Liver (tissue), 9 donors: Measurements from ENCODE around the gene TRIM3. TPM values are rescaled to one million over a fixed set of nuclear protein-coding genes. Genes with fewer than 3 reads are reported as not detected.
A peak's percentile ranks its signal among the peaks of the same experiment; 100 is the strongest.

Experiments used
- DNase-seq: peaks from one replicate; pipeline ENCODE4 v3.0.0-alpha.2; 2017; ENCODE audit warnings: low spot score
- H3K27ac ChIP-seq, 2 donors: one replicate each; pipeline ENCODE4 v1.7.0; 2013; ENCODE audit warnings: inconsistent platforms in 2 of 2, low read length in 2 of 2, control low read depth in 1 of 2, low read depth in 1 of 2, mild to moderate bottlenecking in 1 of 2
- H3K27me3 ChIP-seq, 4 donors: one replicate each; pipeline versions ENCODE4 v1.6.1 to v1.7.0; 2013; ENCODE audit warnings: low read length in 3 of 4, inconsistent platforms in 1 of 4, mild to moderate bottlenecking in 1 of 4, moderate library complexity in 1 of 4; ENCODE audit not compliant: control insufficient read depth in 4 of 4, insufficient read depth in 4 of 4
- H3K36me3 ChIP-seq, 4 donors: one replicate each; pipeline versions ENCODE4 v1.6.1 to v1.7.0; 2013; ENCODE audit warnings: low read length in 3 of 4, mild to moderate bottlenecking in 3 of 4, low read depth in 1 of 4, moderate library complexity in 1 of 4; ENCODE audit not compliant: control insufficient read depth in 4 of 4, insufficient read depth in 3 of 4
- H3K4me1 ChIP-seq, 4 donors: one replicate each; pipeline versions ENCODE4 v1.6.1 to v1.7.0; 2013; ENCODE audit warnings: low read length in 3 of 4, mild to moderate bottlenecking in 3 of 4, moderate library complexity in 1 of 4; ENCODE audit not compliant: control insufficient read depth in 4 of 4, insufficient read depth in 4 of 4
- H3K4me3 ChIP-seq, 3 donors: one replicate each; pipeline versions ENCODE4 v1.6.1 to v1.7.0; 2013; ENCODE audit warnings: low read length in 3 of 3, control low read depth in 1 of 3, low read depth in 1 of 3, mild to moderate bottlenecking in 1 of 3
- H3K9ac ChIP-seq, 2 donors: one replicate each; pipeline ENCODE4 v1.7.0; 2013; ENCODE audit warnings: low read length in 2 of 2, mild to moderate bottlenecking in 2 of 2, moderate library complexity in 2 of 2, control low read depth in 1 of 2, low read depth in 1 of 2
- H3K9me3 ChIP-seq, 4 donors: one replicate each; pipeline versions ENCODE4 v1.6.1 to v1.7.0; 2013; ENCODE audit warnings: low read length in 3 of 4; ENCODE audit not compliant: control insufficient read depth in 4 of 4
- ATF3 ChIP-seq: IDR thresholded peaks from 2 replicates; pipeline ENCODE4 v1.6.1; 2016; ENCODE audit warnings: antibody characterized with exemption
- CTCF ChIP-seq: fragments of 150-350 bp; IDR thresholded peaks from 2 replicates; pipeline ENCODE4 v1.5.1; 2017; ENCODE audit warnings: improper control_type of control experiment, low read depth, low read length; ENCODE audit not compliant: missing input control
- EGR1 ChIP-seq, 2 donors: IDR thresholded peaks; 2 replicates each; pipeline ENCODE4 v1.6.1; 2016 to 2018; ENCODE audit warnings: antibody characterized with exemption in 2 of 2, low read depth in 2 of 2
- FOXA1 ChIP-seq: IDR thresholded peaks from 2 replicates; pipeline ENCODE4 v1.6.1; 2016; ENCODE audit warnings: antibody characterized with exemption
- HNF4A ChIP-seq, 2 donors: conservative IDR thresholded peaks; 2 replicates each; pipeline ENCODE4 v1.6.1; 2016; ENCODE audit warnings: antibody characterized with exemption in 2 of 2, mild to moderate bottlenecking in 2 of 2
- NR2F2 ChIP-seq: IDR thresholded peaks from 2 replicates; pipeline ENCODE4 v1.6.1; 2016; ENCODE audit warnings: antibody characterized with exemption
- RAD21 ChIP-seq, 2 donors: IDR thresholded peaks; 2 replicates each; pipeline ENCODE4 v1.6.1; 2016; ENCODE audit warnings: antibody characterized with exemption in 2 of 2, mild to moderate bottlenecking in 2 of 2
- TAF1 ChIP-seq: conservative IDR thresholded peaks from 2 replicates; pipeline ENCODE4 v1.6.1; 2016; ENCODE audit warnings: antibody characterized with exemption, mild to moderate bottlenecking
- YY1 ChIP-seq: IDR thresholded peaks from 2 replicates; pipeline ENCODE4 v1.6.1; 2016; ENCODE audit warnings: antibody characterized with exemption, mild to moderate bottlenecking
- WGBS: extraction: QIAGEN DNeasy Blood & Tissue Kit; methylation state at CpG from one replicate; pipeline ENCODE4 v1.1.7; 2013; 5-methylcytosine and 5-hydroxymethylcytosine counted together
- polyA plus RNA-seq, 2 donors: library from polyadenylated mRNA; stranded (reverse) in 1 of 2; unstranded in 1 of 2; fragments of 200-250 nt in 1 of 2; fragments of >200 nt in 1 of 2; fragmentation: Nextera tagmentation in 1 of 2; extraction: Ambion mirVana in 1 of 2; gene quantifications; one replicate each; pipeline versions ENCODE4 v1.2.1 to v1.2.3, GENCODE V29; 2013 to 2015
- total RNA-seq, 2 donors: library from RNA; depleted of rRNA; stranded (reverse); fragments of >200 nt; gene quantifications; one replicate each; pipeline ENCODE4 v1.2.3, GENCODE V29; 2014
- TF ChIP-seq, protein P1 (sequence below): IDR thresholded peaks from 2 replicates; pipeline ENCODE4 v1.6.1; 2016; ENCODE audit warnings: antibody characterized with exemption
- TF ChIP-seq, protein P2 (sequence below): IDR thresholded peaks from 2 replicates; pipeline ENCODE4 v1.6.1; 2016; ENCODE audit warnings: antibody characterized with exemption
- donor health status: healthy.
- donor health status: healthy.
- donor health status: healthy.
- donor health status: healthy.
- donor health status: healthy.

TRIM3 gene
- total and polyA plus RNA-seq, 4 donors, result 5.2 to 12.7 (median 9.1) TPM

DNA sequence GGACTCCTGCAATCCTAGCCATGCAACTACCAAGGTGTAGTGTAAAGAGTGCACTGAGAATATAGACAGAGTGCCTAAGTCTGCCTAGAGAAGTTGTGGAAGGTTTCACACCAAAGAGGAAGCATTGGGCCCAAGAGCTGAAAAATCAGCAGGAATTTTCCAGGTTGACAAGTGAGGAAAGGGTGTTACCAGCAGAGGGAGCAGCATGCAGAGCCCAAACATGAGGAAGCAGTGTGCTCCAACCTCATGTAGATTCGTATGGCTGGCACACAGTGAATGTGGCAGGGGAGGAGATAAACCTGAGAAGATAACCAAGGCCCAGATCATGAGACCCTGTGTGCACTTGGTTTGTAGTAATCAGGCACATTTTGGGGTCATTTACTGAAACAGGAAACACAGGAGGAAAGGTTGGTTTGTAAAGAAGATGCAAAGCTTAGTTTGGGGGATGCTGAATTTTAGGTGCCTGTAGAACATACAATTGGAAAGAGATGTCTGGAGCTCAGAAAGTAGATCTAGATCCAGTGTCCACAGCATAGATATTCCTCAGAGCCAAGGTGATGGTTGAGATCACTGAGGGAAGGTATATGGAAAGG, 34.7 kb downstream of the TRIM3 start:
- Histone ChIP-seq H3K9me3 (no peaks in the 10 kb centered on the region), H3K9ac (peak overlapping the region; percentile 79 to 80), H3K27ac (peak overlapping the region; percentile 52 to 83), H3K4me3 (peak overlapping the region; percentile 66 to 98 (median 97)), H3K27me3 (no peaks in the 10 kb centered on the region), H3K4me1 (peaks cover 2 to 57% (median 36%) of the 10 kb centered on the region in 4 donors), H3K36me3 (peaks cover 3 to 32% (median 21%) of the 10 kb centered on the region in 4 donors)
- DNase-seq, result peak; percentile 56
- 0% methylated on average over 1 of the region's 1 CpG for WGBS
- TF ChIP-seq, protein P1, sequence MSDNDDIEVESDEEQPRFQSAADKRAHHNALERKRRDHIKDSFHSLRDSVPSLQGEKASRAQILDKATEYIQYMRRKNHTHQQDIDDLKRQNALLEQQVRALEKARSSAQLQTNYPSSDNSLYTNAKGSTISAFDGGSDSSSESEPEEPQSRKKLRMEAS, result peak; percentile 50
- peak; percentile 73 to 84 for TF ChIP-seq RAD21 (IDR thresholded peaks at IDR 0.05)
- TF ChIP-seq, protein P2, sequence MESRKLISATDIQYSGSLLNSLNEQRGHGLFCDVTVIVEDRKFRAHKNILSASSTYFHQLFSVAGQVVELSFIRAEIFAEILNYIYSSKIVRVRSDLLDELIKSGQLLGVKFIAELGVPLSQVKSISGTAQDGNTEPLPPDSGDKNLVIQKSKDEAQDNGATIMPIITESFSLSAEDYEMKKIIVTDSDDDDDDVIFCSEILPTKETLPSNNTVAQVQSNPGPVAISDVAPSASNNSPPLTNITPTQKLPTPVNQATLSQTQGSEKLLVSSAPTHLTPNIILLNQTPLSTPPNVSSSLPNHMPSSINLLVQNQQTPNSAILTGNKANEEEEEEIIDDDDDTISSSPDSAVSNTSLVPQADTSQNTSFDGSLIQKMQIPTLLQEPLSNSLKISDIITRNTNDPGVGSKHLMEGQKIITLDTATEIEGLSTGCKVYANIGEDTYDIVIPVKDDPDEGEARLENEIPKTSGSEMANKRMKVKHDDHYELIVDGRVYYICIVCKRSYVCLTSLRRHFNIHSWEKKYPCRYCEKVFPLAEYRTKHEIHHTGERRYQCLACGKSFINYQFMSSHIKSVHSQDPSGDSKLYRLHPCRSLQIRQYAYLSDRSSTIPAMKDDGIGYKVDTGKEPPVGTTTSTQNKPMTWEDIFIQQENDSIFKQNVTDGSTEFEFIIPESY, result no peak
- TF ChIP-seq ATF3, result no peak
- no peak for TF ChIP-seq FOXA1
- no peak for TF ChIP-seq TAF1
- TF ChIP-seq HNF4A (conservative IDR thresholded peaks at IDR 0.05), result no peak
- TF ChIP-seq EGR1 (IDR thresholded peaks at IDR 0.05; ENCODE audit: low read depth in 2 of 2), result no peak
- peak; percentile 51 for TF ChIP-seq CTCF

DNA sequence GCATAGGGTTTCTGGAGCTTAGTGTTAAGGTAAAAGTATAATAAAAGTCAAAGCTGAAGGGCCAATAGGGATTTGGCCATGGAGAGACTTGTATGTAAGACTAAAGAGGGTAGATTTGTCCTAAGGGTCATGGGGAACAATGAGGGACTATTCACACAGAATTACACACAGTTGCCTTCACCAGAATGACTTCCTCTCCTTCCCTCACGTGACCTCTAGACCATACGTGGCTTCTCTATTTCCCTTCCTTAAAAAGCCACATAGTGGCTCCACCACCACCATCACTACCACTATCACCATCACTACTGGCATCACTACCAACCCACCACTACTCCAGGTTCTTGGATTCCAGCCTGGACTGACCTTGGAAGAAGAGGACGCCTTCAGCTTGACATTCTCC, 35.7 kb downstream of the TRIM3 start:
- Histone ChIP-seq H3K27ac (no peak overlapping the region), H3K9ac (no peak overlapping the region), H3K9me3 (no peaks in the 10 kb centered on the region), H3K4me3 (peak overlapping the region; percentile 66 to 98 (median 97)), H3K27me3 (no peaks in the 10 kb centered on the region), H3K4me1 (peaks cover 2 to 46% (median 29%) of the 10 kb centered on the region in 4 donors), H3K36me3 (peaks cover 3 to 32% (median 21%) of the 10 kb centered on the region in 4 donors)
- TF ChIP-seq RAD21 (IDR thresholded peaks at IDR 0.05) (no peak), NR2F2 (no peak), YY1 (no peak), CTCF (no peak), ATF3 (no peak)
- WGBS, result 29% methylated on average over 3 of the region's 3 CpGs
- DNase-seq, result no peak
